ENCODE data around the gene PEX3.
"Not testable (repeated sequence)": the region's sequence is repeated elsewhere in the genome, so short reads cannot be mapped to it uniquely, and the experiment has no call there.

The PEX3 gene

DNA sequence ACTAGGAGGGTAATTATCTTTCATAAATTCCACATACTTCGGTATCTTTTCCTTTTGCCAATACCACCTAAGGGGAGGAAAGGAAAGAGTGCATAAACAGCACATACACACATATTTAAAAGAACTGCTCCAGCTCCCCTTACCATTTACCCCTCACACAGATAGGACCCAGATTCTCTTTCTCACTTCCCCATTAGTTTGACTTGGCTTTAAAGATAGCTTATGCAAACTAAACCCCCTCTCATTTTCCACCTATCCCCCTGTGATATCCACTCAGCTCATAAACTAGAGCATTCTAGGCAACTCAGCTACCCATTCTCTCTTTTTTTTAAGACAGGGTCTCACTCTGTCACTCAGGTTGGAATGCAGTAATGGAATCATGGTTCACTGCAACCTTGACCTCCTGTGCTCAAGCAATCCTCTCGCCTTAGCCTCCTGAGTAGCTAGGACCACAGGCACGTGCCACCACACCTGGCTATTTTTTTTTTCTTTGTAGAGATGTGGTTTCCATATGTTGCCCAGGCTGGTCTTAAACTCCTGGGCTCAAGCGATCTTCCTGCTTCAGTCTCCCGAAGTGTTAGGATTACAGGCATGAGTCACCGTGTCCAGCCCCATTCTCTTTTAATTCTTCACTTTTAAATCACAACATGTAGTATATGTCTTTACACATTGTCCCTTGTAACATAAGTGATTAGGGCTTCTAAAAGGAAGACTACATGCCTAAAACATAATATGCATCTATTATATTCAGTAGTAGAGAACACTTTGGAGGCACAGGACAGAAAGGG lies 56.9 kb downstream of the PEX3 start:
- Histone ChIP-seq H2AFZ (ENCODE audit: low read length) (no peak overlapping the region), H3K4me3 (ENCODE audit: low read length) (no peak overlapping the region), H3F3A (ENCODE audit: insufficient read depth, low read length) (no peaks in the 10 kb centered on the region), H3K4me1 (ENCODE audit: low read length) (no peaks in the 10 kb centered on the region), H3K9me2 (replicated peaks; ENCODE audit: insufficient read depth, low read length) (no peaks in the 10 kb centered on the region), H3K36me3 (replicated peaks; ENCODE audit: insufficient read depth, low read length) (no peaks in the 10 kb centered on the region), H3K27me3 (replicated peaks; ENCODE audit: insufficient read depth, low read length) (no peaks in the 10 kb centered on the region), H3K79me2 (ENCODE audit: low read length) (peaks cover 4% of the 10 kb centered on the region; the same call in 1 of the 2 replicates), H3K9me3 (replicated peaks; ENCODE audit: insufficient read depth, low read length) (no peaks in the 10 kb centered on the region), H3K9ac (ENCODE audit: low read length) (no peak overlapping the region), H3K4me2 (ENCODE audit: low read depth, low read length) (no peak overlapping the region), H4K20me1 (ENCODE audit: insufficient read depth, low read length) (no peaks in the 10 kb centered on the region), H3K27ac (ENCODE audit: low read length) (no peak overlapping the region)
- DNase-seq = no peak
- TF ChIP-seq EZH2phosphoT487 (IDR thresholded peaks at IDR 0.05; ENCODE audit: low read length) = no peak
- TF ChIP-seq EZH2 (optimal IDR thresholded peaks at IDR 0.05; ENCODE audit: low read depth, low read length) = no peak
- TF ChIP-seq, protein P1, sequence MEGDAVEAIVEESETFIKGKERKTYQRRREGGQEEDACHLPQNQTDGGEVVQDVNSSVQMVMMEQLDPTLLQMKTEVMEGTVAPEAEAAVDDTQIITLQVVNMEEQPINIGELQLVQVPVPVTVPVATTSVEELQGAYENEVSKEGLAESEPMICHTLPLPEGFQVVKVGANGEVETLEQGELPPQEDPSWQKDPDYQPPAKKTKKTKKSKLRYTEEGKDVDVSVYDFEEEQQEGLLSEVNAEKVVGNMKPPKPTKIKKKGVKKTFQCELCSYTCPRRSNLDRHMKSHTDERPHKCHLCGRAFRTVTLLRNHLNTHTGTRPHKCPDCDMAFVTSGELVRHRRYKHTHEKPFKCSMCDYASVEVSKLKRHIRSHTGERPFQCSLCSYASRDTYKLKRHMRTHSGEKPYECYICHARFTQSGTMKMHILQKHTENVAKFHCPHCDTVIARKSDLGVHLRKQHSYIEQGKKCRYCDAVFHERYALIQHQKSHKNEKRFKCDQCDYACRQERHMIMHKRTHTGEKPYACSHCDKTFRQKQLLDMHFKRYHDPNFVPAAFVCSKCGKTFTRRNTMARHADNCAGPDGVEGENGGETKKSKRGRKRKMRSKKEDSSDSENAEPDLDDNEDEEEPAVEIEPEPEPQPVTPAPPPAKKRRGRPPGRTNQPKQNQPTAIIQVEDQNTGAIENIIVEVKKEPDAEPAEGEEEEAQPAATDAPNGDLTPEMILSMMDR (IDR thresholded peaks at IDR 0.05; ENCODE audit: low read length) = no peak

DNA sequence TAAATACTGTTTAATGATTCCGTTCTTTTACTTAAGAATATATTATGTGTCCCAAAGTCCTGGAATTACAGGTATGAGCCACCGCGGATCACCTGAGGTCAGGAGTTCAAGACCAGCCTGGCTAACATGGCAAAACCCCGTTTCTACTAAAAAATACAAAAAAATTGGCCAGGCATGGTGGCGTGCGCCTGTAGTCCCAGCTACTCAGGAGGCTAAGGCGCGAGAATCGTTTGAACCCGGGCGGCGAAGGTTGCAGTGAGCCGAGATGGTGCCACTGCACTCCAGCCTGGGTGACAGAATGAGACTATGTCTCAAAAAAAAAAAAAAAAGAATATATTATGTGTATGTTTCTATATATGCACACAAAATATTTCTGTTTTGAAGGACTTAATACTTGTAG lies 59.7 kb downstream of the PEX3 start:
- not testable (repeated sequence) for H3K4me1 ChIP-seq (ENCODE audit: low read length); H3K36me3 ChIP-seq (replicated peaks; ENCODE audit: insufficient read depth, low read length); DNase-seq; H2AFZ ChIP-seq (ENCODE audit: low read length); H3K9ac ChIP-seq (ENCODE audit: low read length); H3K27ac ChIP-seq (ENCODE audit: low read length); H3K79me2 ChIP-seq (ENCODE audit: low read length); H3K9me3 ChIP-seq (replicated peaks; ENCODE audit: insufficient read depth, low read length); H3K9me2 ChIP-seq (replicated peaks; ENCODE audit: insufficient read depth, low read length); H3F3A ChIP-seq (ENCODE audit: insufficient read depth, low read length); H4K20me1 ChIP-seq (ENCODE audit: insufficient read depth, low read length); H3K27me3 ChIP-seq (replicated peaks; ENCODE audit: insufficient read depth, low read length); H3K4me3 ChIP-seq (ENCODE audit: low read length)
- H3K4me2 ChIP-seq (ENCODE audit: low read depth, low read length) = peak overlapping the region; percentile 55

DNA sequence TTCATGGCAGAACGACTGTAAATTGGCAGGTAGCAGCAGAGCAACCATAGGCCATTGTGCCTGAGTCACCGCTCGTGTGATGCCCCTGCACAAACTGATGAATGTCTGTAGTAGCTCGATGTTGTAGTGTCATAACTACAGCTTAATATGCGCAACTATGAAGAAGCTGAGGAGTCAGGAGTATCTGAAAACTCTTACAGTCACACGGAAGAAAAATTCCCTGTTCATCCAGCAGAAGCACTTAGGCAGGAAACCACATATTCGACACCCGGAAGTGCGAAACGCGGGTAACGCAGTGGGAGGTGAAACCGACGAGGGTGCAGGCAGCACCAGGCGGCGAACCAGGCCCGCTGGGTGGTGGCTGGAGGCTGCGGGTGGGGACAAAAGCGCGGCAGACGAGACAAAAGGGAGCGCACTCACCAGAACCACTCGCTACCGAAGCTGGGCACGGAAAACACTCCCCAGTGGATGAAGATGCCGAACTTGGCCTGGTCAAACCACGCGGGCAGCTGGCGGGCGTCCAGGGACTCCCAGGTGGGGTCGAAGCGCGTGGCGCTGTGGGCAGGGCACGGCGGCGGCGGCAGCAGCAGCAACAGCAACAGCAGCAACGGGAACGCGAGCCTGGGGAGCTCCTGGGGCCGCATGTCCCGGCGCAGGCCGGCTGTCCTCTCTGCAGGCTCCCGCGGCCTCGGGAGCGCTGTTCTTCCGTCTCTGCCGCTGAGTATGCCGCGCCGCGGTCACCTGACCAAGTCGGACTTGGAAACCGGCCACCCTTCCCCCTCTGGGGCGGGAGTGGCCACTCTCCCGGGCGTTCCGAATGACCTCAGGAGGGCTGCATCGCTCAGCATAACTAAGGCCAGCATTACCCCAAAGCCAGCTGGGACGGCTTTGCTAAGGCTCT lies 60.6 kb downstream of the PEX3 start, which contains the start of gene FUCA2:
FUCA2 (minus strand) TSS at position 730 of the 901 bp plus-strand sequence; CDS start at position 644, 86 bp downstream.
- Histone ChIP-seq H3K36me3 (replicated peaks; ENCODE audit: insufficient read depth, low read length) (no peaks in the 10 kb centered on the region), H3F3A (ENCODE audit: insufficient read depth, low read length) (no peaks in the 10 kb centered on the region), H3K27me3 (replicated peaks; ENCODE audit: insufficient read depth, low read length) (no peaks in the 10 kb centered on the region), H3K79me2 (ENCODE audit: low read length) (peaks cover 4% of the 10 kb centered on the region; the same call in 1 of the 2 replicates), H3K9me2 (replicated peaks; ENCODE audit: insufficient read depth, low read length) (no peaks in the 10 kb centered on the region), H4K20me1 (ENCODE audit: insufficient read depth, low read length) (no peaks in the 10 kb centered on the region), H3K4me2 (ENCODE audit: low read depth, low read length) (peak within 1 kb of the TSS; percentile 55), H2AFZ (ENCODE audit: low read length) (peak within 1 kb of the TSS; percentile 73), H3K9me3 (replicated peaks; ENCODE audit: insufficient read depth, low read length) (no peaks in the 10 kb centered on the region), H3K9ac (ENCODE audit: low read length) (peak within 1 kb of the TSS; percentile 66), H3K27ac (ENCODE audit: low read length) (peak within 1 kb of the TSS; percentile 32; the same call in 1 of the 2 replicates), H3K4me3 (ENCODE audit: low read length) (peak within 1 kb of the TSS; percentile 66), H3K4me1 (ENCODE audit: low read length) (no peaks in the 10 kb centered on the region)
- TF ChIP-seq EZH2phosphoT487 (IDR thresholded peaks at IDR 0.05; ENCODE audit: low read length) (no peak), EZH2 (optimal IDR thresholded peaks at IDR 0.05; ENCODE audit: low read depth, low read length) (no peak)
- TF ChIP-seq, protein P1 (IDR thresholded peaks at IDR 0.05; ENCODE audit: low read length) = no peak
- peak; percentile 30 for DNase-seq

All from MM.1S (cell line).